ENCODE data around the gene SNX8. TPM values are rescaled to one million over a fixed set of nuclear protein-coding genes. Genes with fewer than 3 reads are reported as not detected.

The SNX8 gene
- total RNA-seq, 4 donors from 2014 or later, result 13.3 to 35.7 (median 22.1) TPM

- no peak for DNase-seq (ENCODE audit: low spot score in 2 of 2)
- WGBS, 2 donors, result 85 to 95% methylated on average over 10 of the region's 10 CpGs
- TF ChIP-seq POLR2A (IDR thresholded peaks at IDR 0.05), result no peak
- TF ChIP-seq, protein P1, sequence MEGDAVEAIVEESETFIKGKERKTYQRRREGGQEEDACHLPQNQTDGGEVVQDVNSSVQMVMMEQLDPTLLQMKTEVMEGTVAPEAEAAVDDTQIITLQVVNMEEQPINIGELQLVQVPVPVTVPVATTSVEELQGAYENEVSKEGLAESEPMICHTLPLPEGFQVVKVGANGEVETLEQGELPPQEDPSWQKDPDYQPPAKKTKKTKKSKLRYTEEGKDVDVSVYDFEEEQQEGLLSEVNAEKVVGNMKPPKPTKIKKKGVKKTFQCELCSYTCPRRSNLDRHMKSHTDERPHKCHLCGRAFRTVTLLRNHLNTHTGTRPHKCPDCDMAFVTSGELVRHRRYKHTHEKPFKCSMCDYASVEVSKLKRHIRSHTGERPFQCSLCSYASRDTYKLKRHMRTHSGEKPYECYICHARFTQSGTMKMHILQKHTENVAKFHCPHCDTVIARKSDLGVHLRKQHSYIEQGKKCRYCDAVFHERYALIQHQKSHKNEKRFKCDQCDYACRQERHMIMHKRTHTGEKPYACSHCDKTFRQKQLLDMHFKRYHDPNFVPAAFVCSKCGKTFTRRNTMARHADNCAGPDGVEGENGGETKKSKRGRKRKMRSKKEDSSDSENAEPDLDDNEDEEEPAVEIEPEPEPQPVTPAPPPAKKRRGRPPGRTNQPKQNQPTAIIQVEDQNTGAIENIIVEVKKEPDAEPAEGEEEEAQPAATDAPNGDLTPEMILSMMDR (IDR thresholded peaks at IDR 0.05), result no peak
- intact Hi-C loops (cut with DNase I; ENCODE audit: low total_unique reads), result loop anchor here (10.0 kb wide), 2 partner anchors 552 to 632 kb away; no protein-coding TSS in a partner anchor
- no peak overlapping the region for H3K4me3 ChIP-seq (ENCODE audit: low read depth, poor library complexity, severe bottlenecking)
Measured at GRCh38 chr7:2217206-2217605, 97.0 kb downstream of the SNX8 start.

GRCh38 chr7:2215851-2216250 is 98.4 kb downstream of the SNX8 start:
- WGBS, 2 donors, result 94 to 97% methylated on average over 17 of the region's 17 CpGs
- intact Hi-C loops (cut with DNase I; ENCODE audit: low total_unique reads), result loop anchor here (10.0 kb wide), 2 partner anchors 551 to 631 kb away; no protein-coding TSS in a partner anchor
- TF ChIP-seq POLR2A (IDR thresholded peaks at IDR 0.05), result no peak
- TF ChIP-seq, protein P1 (IDR thresholded peaks at IDR 0.05), result no peak
- no peak overlapping the region for H3K4me3 ChIP-seq (ENCODE audit: low read depth, poor library complexity, severe bottlenecking)
- DNase-seq (ENCODE audit: low spot score in 2 of 2), result no peak

GRCh38 chr7:2214636-2215035 is 99.6 kb downstream of the SNX8 start:
- TF ChIP-seq, protein P1 (IDR thresholded peaks at IDR 0.05), result no peak
- no peak for TF ChIP-seq POLR2A (IDR thresholded peaks at IDR 0.05)
- no peak for DNase-seq (ENCODE audit: low spot score in 2 of 2)
- WGBS, 2 donors, result 87 to 98% methylated on average over 9 of the region's 9 CpGs
- intact Hi-C loops (cut with DNase I; ENCODE audit: low total_unique reads), result loop anchor here (10.0 kb wide), 2 partner anchors 550 to 630 kb away; no protein-coding TSS in a partner anchor
- H3K4me3 ChIP-seq (ENCODE audit: low read depth, poor library complexity, severe bottlenecking), result no peak overlapping the region

- intact Hi-C loops (cut with DNase I; ENCODE audit: low total_unique reads), result loop anchor here (10.0 kb wide), 2 partner anchors 549 to 629 kb away; no protein-coding TSS in a partner anchor
- no peak for DNase-seq (ENCODE audit: low spot score in 2 of 2)
- 86 to 93% methylated on average over 14 to 15 of the region's 15 CpGs for WGBS, 2 donors
- TF ChIP-seq POLR2A (IDR thresholded peaks at IDR 0.05), result no peak
- TF ChIP-seq, protein P1 (IDR thresholded peaks at IDR 0.05), result no peak
- no peak overlapping the region for H3K4me3 ChIP-seq (ENCODE audit: low read depth, poor library complexity, severe bottlenecking)
Measured at GRCh38 chr7:2213551-2214215, 100.6 kb downstream of the SNX8 start.

DNA sequence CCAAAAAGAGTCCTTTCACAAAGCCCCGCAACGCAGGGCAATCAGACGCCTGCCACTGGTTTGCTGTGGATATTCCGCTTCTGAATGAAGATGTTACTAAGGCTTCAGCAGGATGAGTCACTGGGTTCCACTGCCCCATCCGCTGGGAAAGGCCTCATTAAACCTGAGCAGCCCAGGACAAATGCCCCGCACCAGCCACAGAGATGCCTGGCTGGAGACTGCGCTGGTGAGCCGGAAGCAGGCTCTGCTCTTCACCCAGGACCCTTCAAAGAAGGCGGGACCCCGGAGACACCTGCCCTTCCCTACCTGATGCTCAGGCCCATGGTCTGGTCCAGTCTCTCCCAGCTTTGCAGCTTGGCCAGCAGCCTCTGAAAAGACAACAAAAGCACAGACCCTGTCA is 101.3 kb downstream of the SNX8 start:
- DNase-seq (ENCODE audit: low spot score in 2 of 2), result no peak
- intact Hi-C loops (cut with DNase I; ENCODE audit: low total_unique reads), result loop anchor here (10.0 kb wide), 2 partner anchors 548 to 628 kb away; no protein-coding TSS in a partner anchor
- TF ChIP-seq, protein P1 (IDR thresholded peaks at IDR 0.05), result no peak
- no peak for TF ChIP-seq POLR2A (IDR thresholded peaks at IDR 0.05)
- 97 to 98% methylated on average over 10 of the region's 10 CpGs for WGBS, 2 donors
- no peak overlapping the region for H3K4me3 ChIP-seq (ENCODE audit: low read depth, poor library complexity, severe bottlenecking)

Measured in lower leg skin (tissue), 4 donors.